Measurements from ENCODE around the gene CPXM1. TPM values are rescaled to one million over a fixed set of nuclear protein-coding genes. Genes with fewer than 3 reads are reported as not detected.

CPXM1 gene
- total and polyA plus RNA-seq, 4 donors, result 0.08 to 5.5 (median 0.16) TPM

DNA sequence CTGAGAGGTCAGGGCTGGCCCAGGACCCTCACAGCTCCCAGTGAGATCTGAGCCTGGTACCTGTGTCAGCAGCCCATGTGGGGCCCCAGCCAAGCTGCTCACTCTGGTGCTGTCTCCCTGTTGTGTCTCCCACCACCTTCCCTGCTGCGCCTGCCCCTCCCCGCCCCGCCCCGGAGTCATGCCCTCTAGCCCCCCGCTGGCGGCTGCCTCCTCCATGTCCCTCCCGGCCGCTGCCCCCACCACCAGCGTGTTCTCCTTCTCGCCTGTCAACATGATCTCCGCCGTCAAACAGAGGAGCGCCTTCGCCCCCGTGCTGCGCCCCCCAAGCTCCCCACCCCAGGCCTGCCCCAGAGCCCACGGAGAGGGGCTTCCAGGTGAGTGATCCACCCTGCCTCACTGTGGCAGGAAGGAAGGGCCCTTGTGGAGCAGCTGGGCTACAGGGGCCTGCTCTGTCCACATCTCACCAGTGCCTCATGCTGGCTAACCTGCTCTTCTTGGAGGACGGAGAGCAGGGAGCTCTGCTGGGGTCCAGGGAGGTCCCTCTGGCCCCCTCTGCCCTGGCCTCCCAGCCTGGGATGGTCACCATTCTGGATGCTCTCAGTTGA, 44.9 kb downstream of the CPXM1 start:
- H3K36me3 ChIP-seq (ENCODE audit: control insufficient read depth in 4 of 4, insufficient read depth in 3 of 4, low read depth in 1 of 4, low read length in 3 of 4), result no peaks in the 10 kb centered on the region
- TF ChIP-seq, protein P1, sequence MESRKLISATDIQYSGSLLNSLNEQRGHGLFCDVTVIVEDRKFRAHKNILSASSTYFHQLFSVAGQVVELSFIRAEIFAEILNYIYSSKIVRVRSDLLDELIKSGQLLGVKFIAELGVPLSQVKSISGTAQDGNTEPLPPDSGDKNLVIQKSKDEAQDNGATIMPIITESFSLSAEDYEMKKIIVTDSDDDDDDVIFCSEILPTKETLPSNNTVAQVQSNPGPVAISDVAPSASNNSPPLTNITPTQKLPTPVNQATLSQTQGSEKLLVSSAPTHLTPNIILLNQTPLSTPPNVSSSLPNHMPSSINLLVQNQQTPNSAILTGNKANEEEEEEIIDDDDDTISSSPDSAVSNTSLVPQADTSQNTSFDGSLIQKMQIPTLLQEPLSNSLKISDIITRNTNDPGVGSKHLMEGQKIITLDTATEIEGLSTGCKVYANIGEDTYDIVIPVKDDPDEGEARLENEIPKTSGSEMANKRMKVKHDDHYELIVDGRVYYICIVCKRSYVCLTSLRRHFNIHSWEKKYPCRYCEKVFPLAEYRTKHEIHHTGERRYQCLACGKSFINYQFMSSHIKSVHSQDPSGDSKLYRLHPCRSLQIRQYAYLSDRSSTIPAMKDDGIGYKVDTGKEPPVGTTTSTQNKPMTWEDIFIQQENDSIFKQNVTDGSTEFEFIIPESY (IDR thresholded peaks at IDR 0.05), result no peak
- no peak for TF ChIP-seq HNF4A (conservative IDR thresholded peaks at IDR 0.05)
- no peak for TF ChIP-seq YY1 (IDR thresholded peaks at IDR 0.05)
- H3K4me3 ChIP-seq (ENCODE audit: low read depth in 1 of 3, low read length in 3 of 3), result no peak overlapping the region
- H3K4me1 ChIP-seq (ENCODE audit: control insufficient read depth in 4 of 4, insufficient read depth in 4 of 4, low read length in 3 of 4), result peaks cover 7 to 19% (median 14%) of the 10 kb centered on the region in 4 donors
- 71% methylated on average over 18 of the region's 18 CpGs for WGBS
- DNase-seq (ENCODE audit: low spot score), result no peak
- H3K27me3 ChIP-seq (ENCODE audit: control insufficient read depth in 4 of 4, insufficient read depth in 4 of 4, low read length in 3 of 4), result no peaks in the 10 kb centered on the region
- H3K9ac ChIP-seq (ENCODE audit: low read depth in 1 of 2, low read length in 2 of 2), result no peak overlapping the region
- H3K9me3 ChIP-seq (ENCODE audit: control insufficient read depth in 4 of 4, low read length in 3 of 4), result no peaks in the 10 kb centered on the region
- no peak overlapping the region for H3K27ac ChIP-seq (ENCODE audit: low read depth in 1 of 2, low read length in 2 of 2)

GRCh38 chr20:2754424-2754823, 46.0 kb downstream of the CPXM1 start:
- Histone ChIP-seq H3K9ac (ENCODE audit: low read depth in 1 of 2, low read length in 2 of 2) (no peak overlapping the region), H3K27me3 (ENCODE audit: control insufficient read depth in 4 of 4, insufficient read depth in 4 of 4, low read length in 3 of 4) (peaks cover 0 to 3% (median 0%) of the 10 kb centered on the region in 4 donors), H3K27ac (ENCODE audit: low read depth in 1 of 2, low read length in 2 of 2) (no peak overlapping the region), H3K4me1 (ENCODE audit: control insufficient read depth in 4 of 4, insufficient read depth in 4 of 4, low read length in 3 of 4) (peaks cover 8 to 24% (median 18%) of the 10 kb centered on the region in 4 donors), H3K36me3 (ENCODE audit: control insufficient read depth in 4 of 4, insufficient read depth in 3 of 4, low read depth in 1 of 4, low read length in 3 of 4) (no peaks in the 10 kb centered on the region), H3K9me3 (ENCODE audit: control insufficient read depth in 4 of 4, low read length in 3 of 4) (no peaks in the 10 kb centered on the region), H3K4me3 (ENCODE audit: low read depth in 1 of 3, low read length in 3 of 3) (no peak overlapping the region)
- no peak for DNase-seq (ENCODE audit: low spot score)
- no peak for TF ChIP-seq NR2F2 (IDR thresholded peaks at IDR 0.05)
- TF ChIP-seq, protein P2, sequence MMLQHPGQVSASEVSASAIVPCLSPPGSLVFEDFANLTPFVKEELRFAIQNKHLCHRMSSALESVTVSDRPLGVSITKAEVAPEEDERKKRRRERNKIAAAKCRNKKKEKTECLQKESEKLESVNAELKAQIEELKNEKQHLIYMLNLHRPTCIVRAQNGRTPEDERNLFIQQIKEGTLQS (IDR thresholded peaks at IDR 0.05), result no peak
- 87% methylated on average over 2 of the region's 2 CpGs for WGBS

- H3K4me3 ChIP-seq (ENCODE audit: low read depth in 1 of 3, low read length in 3 of 3), result no peak overlapping the region
- no peak overlapping the region for H3K9ac ChIP-seq (ENCODE audit: low read depth in 1 of 2, low read length in 2 of 2)
- H3K27me3 ChIP-seq (ENCODE audit: control insufficient read depth in 4 of 4, insufficient read depth in 4 of 4, low read length in 3 of 4), result peaks cover 0 to 3% (median 0%) of the 10 kb centered on the region in 4 donors
- peaks cover 8 to 24% (median 18%) of the 10 kb centered on the region in 4 donors for H3K4me1 ChIP-seq (ENCODE audit: control insufficient read depth in 4 of 4, insufficient read depth in 4 of 4, low read length in 3 of 4)
- H3K9me3 ChIP-seq (ENCODE audit: control insufficient read depth in 4 of 4, low read length in 3 of 4), result no peaks in the 10 kb centered on the region
- no peaks in the 10 kb centered on the region for H3K36me3 ChIP-seq (ENCODE audit: control insufficient read depth in 4 of 4, insufficient read depth in 3 of 4, low read depth in 1 of 4, low read length in 3 of 4)
- TF ChIP-seq YY1 (IDR thresholded peaks at IDR 0.05), result no peak
- TF ChIP-seq SP1 (IDR thresholded peaks at IDR 0.05), result no peak
- TF ChIP-seq RAD21 (IDR thresholded peaks at IDR 0.05), result no peak
- TF ChIP-seq TAF1 (conservative IDR thresholded peaks at IDR 0.05), result no peak
- no peak for TF ChIP-seq RXRA (IDR thresholded peaks at IDR 0.05)
- no peak for TF ChIP-seq HNF4G (IDR thresholded peaks at IDR 0.05)
- no peak for TF ChIP-seq NR2F2 (IDR thresholded peaks at IDR 0.05)
- TF ChIP-seq, protein P3, sequence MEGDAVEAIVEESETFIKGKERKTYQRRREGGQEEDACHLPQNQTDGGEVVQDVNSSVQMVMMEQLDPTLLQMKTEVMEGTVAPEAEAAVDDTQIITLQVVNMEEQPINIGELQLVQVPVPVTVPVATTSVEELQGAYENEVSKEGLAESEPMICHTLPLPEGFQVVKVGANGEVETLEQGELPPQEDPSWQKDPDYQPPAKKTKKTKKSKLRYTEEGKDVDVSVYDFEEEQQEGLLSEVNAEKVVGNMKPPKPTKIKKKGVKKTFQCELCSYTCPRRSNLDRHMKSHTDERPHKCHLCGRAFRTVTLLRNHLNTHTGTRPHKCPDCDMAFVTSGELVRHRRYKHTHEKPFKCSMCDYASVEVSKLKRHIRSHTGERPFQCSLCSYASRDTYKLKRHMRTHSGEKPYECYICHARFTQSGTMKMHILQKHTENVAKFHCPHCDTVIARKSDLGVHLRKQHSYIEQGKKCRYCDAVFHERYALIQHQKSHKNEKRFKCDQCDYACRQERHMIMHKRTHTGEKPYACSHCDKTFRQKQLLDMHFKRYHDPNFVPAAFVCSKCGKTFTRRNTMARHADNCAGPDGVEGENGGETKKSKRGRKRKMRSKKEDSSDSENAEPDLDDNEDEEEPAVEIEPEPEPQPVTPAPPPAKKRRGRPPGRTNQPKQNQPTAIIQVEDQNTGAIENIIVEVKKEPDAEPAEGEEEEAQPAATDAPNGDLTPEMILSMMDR (IDR thresholded peaks at IDR 0.05; ENCODE audit: low read depth, low read length, missing input control), result no peak
- TF ChIP-seq, protein P4, sequence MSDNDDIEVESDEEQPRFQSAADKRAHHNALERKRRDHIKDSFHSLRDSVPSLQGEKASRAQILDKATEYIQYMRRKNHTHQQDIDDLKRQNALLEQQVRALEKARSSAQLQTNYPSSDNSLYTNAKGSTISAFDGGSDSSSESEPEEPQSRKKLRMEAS (IDR thresholded peaks at IDR 0.05), result no peak
- TF ChIP-seq FOXA1 (IDR thresholded peaks at IDR 0.05), result no peak
- no peak for TF ChIP-seq JUND (IDR thresholded peaks at IDR 0.05)
- TF ChIP-seq REST (IDR thresholded peaks at IDR 0.05), result no peak
- TF ChIP-seq HNF4A (conservative IDR thresholded peaks at IDR 0.05), result no peak
- DNase-seq (ENCODE audit: low spot score), result no peak
- 92% methylated on average over 6 of the region's 6 CpGs for WGBS
- no peak overlapping the region for H3K27ac ChIP-seq (ENCODE audit: low read depth in 1 of 2, low read length in 2 of 2)
These were observed 46.9 kb downstream of the CPXM1 start for GRCh38 chr20:2753461-2754040.

All from liver (tissue), 9 donors.